Stimulated activated CD4-positive, alpha-beta T cell treated with anti-CD3 and anti-CD28 coated beads, Interleukin-12 subunit alpha, Interleukin-12 subunit beta, amount 100 ng/mL, for 4 hours (primary cell): Measurements from ENCODE around the gene NACC1.
"Not testable (repeated sequence)": the region's sequence is repeated elsewhere in the genome, so short reads cannot be mapped to it uniquely, and the experiment has no call there.

Experiments
- DNase-seq: peaks from one replicate; pipeline ENCODE4 v3.0.0-alpha.2; 2020

NACC1 gene

GRCh38 chr19:13150931-13151604 lies 33.0 kb downstream of the NACC1 start:
- DNase-seq, result peak; percentile 27

DNA sequence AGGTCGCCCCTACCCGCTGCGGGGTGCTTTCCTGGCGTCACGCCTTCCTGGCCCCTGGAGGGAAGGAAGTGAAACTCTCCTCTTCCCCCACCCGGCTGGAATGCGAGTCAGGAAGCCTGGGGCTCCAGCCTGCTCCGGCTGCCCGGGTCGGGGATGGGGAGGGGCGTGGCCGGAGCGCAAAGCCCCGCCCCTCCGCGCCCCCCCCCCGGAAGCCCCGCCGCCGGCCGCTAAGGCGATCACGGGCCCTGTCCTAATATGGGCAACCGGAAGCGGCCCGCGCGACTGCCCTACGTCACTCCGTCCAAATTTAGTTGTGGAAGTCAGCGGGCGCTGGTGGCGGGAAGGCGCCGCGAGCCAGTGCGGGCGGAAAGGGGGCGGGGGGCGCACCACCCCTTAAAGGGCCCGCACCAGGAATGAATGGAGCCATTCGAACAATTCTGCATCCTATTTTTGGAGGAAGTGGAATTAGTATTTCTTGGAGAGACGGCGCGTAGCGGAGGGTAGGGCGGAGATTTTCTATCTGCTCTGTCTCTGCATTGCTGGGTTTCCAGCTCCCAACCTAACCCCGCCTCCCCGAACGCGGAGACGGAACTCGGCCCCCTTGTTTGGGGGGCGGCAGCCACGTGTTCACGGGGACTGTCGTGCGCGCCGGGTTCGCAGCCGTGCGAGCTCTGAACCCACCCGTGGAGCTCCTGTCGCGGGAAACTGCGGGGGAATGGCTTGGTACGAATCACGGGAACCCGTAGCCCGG lies 33.7 kb downstream of the NACC1 start:
- peak; percentile 93 for DNase-seq

DNA sequence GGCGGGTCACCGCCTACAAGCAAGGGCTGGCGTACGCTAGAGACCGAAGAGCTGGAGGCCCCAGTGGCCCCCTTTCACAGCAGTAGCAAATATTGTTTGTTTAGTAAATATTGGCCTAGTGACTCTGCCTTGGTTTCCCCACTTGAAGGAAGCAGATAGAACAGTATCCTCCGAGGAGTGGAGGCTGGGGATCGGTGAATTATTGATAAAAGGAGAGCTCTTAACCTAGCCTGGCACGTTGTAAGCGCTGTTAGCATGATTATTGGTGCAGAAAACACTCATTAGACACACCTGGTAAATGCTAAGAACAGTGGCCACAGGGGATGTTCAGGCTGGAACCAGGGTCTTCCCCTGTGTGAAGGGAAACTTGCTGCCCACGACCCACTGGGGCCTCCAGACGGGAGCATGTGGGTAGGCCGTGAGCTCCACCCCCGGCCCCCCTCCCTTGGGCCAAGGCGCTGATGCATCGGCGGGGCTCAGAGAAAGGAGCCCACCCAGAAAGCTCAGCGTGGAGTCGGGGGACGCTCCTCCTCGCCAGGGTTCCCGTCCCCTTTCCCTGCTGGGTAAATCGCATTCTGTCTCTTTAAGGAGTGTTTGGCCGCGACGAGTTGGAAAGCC lies 34.4 kb downstream of the NACC1 start:
- DNase-seq, result no peak

- DNase-seq, result peak; percentile 96
Observed at GRCh38 chr19:13152974-13153568, 35.0 kb downstream of the NACC1 start.

DNA sequence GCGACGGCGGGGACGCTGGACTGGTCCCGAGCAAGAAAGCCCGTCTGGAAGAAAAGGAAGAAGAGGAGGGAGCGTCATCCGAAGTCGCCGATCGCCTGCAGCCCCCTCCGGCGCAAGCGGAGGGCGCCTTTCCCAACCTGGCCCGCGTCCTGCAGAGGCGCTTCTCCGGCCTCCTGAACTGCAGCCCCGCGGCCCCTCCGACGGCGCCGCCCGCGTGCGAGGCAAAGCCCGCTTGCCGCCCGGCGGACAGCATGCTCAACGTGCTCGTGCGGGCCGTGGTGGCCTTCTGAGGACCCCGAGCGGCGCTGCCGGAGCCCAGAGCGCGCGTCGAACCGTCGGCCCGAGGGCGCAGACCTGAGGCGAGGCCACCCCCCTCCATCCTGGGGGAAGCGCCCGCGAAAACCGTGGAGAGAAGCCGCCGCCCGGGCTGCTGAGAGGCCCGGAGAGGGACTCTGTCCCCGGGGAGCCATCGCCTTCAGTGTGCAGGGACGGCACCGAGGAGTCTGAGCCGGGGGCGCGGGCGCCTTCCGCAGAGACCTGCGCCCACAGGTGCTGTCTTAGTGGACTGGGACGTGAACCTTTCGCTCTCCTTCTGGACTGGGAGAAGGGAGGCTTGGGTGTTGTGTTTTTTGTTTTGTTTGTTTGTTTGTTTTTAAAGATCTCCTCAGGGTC lies 35.6 kb downstream of the NACC1 start:
- peak; percentile 25 for DNase-seq

GRCh38 chr19:13154241-13154778 lies 36.2 kb downstream of the NACC1 start:
- peak; percentile 65 for DNase-seq

GRCh38 chr19:13154911-13155471 lies 36.9 kb downstream of the NACC1 start:
- DNase-seq, result peak; percentile 75

- peak; percentile 62 for DNase-seq
Observed at GRCh38 chr19:13155472-13156359, 37.7 kb downstream of the NACC1 start.

DNA sequence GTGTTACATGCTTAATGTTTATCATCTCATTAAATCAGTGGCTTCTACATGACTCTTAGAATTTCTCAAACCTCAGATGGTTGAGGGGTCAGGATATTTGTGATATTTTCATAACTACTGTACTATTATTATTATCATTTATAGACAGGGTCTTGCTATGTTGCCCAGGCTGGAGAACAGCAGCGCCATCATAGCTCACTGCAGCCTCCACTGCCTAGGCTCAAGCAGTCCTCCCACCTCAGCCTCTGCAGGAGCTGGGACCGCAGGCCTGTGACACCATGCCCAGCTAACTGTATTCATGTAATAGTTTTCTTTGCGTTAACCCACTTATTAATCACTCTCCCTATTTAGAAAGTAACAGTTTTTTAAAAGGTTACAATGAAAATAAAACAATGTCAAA lies 41.6 kb downstream of the NACC1 start:
- DNase-seq, result no peak

- DNase-seq, result no peak
Observed at GRCh38 chr19:13160557-13160956, 42.5 kb downstream of the NACC1 start.

- DNase-seq, result peak; percentile 85
Observed at GRCh38 chr19:13162724-13163608, 44.9 kb downstream of the NACC1 start.

GRCh38 chr19:13163609-13164342 lies 45.7 kb downstream of the NACC1 start:
- DNase-seq, result peak; percentile 25

DNA sequence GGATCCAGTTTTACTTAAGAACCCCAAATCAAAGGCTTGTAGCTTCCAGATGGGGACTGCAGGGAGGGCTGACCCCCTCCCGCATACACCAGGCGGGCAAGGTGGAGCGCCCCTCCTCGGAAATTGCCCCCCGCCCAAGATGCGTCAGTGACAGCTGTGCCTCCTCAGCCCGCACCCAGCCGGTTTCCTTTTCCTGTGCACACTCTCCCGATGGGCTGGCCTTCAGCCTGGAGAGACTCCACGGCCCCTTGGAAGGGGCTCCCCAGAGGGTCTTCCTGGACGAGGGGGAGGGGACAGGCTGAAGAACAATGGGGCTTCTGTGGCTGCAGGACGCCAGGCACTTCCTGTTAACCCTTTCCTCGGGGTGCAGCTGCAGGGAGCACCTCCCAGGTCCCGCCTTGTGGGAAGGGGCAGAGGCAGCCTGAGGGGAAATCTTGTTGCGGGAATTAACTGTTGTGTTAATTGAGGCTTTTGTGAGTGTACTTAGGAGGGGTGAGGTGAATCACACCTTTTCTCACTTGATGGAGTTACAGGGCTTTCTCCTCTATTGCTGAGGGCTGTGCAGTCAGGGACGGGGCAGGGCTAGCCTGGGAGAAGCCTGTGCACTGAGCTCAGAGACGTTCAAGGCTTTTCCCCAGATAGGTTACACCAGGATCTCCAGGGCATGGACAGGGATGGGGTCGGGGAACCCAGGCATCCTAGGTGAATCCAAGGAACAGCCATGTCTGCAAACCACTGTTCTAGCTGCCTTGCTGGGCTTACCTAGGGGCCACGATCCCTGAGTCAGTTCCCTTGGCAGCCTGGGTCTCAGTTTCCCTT lies 46.5 kb downstream of the NACC1 start:
- no peak for DNase-seq

DNA sequence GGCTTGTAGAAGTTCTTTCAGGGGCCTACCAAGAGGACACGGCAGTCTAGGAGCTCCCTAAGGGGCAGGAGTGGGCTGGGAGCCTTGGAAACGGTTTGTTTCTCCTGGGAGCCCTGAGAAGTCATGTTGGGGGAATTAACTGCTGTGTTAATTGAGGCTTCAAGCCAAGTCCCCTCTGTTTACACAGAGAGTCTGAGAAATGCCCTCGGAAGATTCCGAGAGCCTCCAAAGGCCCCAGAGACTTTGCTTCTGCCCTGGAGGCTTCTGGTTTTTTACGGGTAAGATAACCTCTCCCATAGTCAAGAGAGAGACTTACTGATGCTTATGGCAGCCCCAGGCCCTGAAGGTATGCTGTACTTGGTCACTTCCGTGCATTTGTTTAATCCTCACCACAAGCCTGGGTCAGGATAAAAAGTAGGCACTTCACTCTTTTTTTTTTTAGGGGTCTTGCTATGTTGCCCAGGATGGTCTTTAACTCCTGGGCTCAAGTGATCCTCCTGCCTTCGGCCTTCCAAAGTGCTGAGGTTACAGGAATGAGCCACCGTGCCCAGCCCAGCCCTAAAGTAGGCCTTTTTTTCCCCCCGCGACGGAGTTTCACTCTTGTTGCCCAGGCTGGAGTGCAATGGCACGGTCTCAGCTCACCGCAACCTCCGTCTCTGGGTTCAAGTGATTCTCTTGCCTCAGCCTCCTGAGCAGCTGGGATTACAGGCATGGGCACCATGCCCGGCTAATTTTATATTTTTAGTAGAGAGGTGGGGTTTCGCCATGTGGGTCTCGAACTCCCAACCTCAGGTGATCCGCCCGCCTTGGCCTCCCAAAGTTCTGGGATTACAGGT lies 47.3 kb downstream of the NACC1 start:
- no peak for DNase-seq

DNA sequence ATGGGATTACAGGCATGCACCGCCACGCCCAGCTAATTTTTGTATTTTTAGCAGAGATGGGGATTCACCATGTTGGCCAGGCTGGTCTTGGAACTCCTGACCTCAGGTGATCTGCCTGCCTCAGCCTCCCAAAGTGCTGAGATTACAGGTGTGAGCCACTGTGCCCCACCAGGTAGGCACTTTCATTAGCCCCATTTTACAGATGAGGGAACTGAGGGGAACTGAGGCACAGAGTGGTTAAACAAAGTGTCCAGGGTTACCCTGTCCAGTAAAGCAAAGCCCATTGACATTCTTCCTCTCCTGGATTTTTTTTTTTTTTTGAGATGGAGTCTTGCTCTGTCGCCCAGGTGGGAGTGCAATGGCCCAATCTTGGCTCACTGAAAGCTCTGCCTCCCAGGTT lies 48.1 kb downstream of the NACC1 start:
- DNase-seq, result not testable (repeated sequence)

DNA sequence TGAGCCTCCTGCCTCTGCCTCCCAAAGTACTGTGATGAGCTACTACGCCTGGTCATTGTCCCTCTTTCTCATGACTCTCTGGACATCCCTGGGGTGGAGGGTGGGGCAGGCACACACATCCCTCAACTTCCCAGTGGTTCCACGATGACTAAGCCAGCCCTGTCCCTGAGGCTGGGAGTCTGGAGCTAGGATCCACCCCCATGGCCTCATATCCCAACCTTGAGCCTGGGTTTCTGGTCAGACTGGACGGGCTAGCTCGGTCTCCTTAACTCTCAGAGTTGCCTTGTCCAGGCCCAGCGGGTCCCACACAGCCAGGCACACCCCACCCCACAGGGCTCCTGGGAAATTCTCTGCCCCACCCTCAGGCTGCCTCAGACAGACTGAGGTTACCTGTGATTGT lies 51.7 kb downstream of the NACC1 start:
- no peak for DNase-seq

- DNase-seq, result no peak
Observed at GRCh38 chr19:13171146-13171545, 53.1 kb downstream of the NACC1 start.
